ENCODE measurements around the gene CCDC117.
A peak's percentile ranks its signal among the peaks of the same experiment; 100 is the strongest.
"Not testable (repeated sequence)": the region's sequence is repeated elsewhere in the genome, so short reads cannot be mapped to it uniquely, and the experiment has no call there.

The CCDC117 gene

DNA sequence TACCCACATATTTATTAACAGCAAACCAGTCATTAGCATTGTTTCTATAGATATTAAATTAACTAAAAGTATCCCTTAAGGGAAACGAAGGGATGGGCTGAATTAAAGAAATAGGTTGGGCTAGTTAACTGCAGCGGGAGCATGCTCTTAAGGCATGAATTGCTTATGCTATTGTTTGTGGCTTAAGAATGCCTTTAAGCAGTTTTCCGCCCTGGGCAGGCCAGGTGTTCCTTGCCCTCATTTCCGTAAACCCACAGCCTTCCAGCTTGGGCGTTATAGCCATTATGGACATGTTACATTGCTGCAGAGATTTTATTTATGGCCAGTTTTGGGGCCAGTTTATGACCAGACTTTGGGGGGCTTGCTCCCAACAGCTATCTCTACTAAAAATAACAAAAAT lies 32.9 kb downstream of the CCDC117 start:
- DNase-seq = not testable (repeated sequence)

DNA sequence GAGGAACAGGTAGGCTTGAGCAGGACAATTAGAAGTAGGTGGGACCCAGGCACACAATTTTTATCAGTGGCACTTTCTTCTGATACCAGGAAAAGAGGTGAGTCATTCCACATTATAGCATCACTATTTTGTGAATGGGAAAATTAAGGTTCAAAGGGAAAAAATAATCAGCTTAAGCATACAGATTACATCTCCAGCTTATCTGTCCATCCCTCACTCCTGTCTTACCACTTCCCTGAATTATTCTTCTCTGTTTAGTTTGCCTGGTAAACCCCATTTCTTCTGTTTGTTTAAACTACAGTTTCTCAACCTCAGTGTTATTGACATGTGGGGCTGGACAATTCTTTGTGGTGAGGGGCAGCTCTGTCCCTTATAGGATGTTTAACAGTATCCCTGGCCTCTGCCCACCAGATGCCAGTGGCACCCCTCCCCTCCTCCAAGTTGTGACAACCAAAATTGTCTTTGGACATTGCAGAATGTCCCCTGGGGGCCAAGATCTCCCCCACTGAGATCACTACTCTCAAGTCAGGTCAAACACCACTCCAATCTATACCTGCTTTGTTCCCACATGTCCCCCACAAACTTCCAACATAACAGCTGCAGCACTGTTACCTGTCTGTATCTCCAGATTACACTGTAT lies 36.3 kb downstream of the CCDC117 start:
- DNase-seq = no peak

DNA sequence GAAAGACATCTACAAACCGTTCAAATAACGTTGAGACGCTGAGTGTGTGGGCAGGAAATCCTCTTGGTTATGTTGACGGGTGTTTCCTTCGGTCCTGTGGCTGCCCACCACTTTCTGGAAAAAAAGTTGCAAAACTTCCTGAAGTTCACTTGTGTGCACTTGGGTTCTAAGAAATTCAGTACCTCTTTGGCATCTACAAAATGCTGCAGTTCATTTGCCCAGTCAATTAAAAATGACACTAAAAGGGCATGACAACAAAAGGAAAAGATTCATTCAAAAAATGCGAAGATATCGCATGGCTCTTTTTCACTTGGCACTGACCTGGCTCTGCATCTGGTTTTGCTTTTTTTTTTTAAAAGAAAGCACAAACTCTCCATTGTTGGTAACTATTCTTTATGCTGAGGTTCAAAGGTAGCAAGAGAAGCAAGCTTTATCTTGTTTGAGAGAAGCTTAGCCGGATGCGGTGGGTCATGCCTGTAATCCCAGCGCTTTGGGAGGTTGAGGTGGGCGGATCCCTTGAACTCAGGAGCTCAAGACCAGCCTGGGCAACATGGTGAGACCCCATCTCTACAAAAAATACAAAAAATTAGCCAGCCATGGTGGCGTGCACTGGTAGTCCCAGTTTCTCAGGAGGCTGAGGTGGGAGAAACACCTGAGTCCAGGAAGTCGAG lies 38.5 kb downstream of the CCDC117 start:
- DNase-seq = peak; percentile 23

DNA sequence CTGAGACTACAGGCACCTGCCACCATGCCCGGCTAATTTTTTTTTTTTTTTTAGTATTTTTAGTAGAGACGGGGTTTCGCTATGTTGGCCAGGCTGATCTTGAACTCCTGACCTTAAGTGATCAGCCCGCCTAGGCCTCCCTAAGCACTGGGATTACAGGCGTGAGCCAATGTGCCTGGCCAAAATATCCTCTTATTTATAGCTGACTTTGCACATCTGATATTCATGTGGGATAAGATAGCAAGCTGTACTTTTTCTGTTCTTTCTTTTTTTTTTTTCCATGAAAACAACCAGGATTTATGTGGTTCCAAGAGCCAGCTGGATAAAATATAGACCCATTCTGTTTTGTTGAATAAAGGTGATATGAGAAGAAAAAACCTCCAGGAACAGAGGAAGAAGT lies 40.0 kb downstream of the CCDC117 start:
- no peak for DNase-seq

DNA sequence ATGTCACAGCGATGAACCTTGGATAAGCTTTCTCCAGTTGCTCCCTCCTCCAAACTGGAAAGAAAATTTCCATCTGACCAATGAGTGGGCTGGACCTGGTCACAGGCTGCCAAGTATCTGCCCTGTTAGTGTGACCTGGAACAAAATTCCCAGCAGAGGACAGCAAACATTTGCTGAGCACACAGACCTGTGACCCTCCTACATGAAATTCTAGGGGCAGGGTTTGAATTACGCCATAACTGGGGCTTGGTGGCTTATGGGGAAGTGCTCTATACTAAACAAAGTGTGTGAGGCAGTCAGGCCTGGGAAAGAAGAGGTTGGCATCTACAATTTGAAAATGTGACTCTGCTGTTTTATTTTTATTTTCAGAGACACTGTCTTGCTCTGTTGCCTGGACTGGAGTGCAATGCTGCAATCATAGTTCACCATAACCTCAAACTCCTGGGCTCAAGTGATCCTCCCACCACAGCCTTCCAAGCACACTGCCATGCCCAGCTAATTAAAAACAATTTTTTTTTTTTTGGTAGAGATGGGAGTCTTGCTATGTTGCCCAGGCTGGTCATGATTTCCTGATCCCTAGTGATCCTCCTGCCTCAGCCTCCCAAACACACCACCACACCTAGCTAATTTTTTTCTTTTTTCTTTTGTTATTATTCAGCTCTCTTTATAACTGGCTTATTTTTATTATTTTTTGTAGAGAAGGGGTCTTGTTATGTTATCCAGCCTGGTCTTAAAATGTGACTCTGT lies 41.5 kb downstream of the CCDC117 start:
- DNase-seq = no peak

DNA sequence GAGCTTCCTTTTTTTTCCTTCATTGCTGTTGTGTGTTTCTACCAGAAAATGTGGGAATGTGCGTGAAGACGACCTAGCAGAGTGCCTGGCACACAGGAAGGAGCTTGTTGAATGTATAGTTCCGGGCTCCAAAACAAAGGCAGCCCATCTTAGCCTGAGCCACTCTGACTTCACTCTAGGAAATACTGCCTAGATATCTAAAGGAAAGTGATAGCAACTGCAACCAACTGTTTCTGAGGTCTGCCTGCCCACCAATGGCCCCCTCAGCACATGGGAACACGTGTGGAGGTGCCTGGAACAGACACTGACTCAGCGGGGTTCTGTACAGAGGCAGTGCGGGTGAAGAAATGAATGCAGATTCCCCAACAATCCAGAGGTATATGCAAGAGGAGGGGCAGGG lies 42.6 kb downstream of the CCDC117 start:
- DNase-seq = no peak

DNA sequence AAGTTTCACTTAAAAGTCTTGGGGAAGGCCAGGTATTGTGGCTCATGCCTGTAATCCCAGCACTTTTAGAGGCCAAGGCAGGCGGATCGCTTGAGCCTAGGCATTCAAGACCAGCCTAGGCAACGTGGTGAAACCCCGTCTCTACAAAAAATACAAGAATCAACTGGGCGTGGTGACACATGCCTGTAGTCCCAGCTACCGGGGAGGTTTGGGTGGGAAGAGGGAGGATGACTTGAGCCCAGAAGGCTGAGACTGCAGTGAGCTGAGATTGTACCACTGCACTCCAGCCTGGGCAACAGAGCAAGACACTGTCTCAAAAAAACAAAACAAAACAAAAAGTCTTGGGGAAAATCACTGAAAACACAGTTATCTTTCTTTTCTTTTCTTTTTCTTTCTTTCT lies 43.2 kb downstream of the CCDC117 start:
- no peak for DNase-seq

DNA sequence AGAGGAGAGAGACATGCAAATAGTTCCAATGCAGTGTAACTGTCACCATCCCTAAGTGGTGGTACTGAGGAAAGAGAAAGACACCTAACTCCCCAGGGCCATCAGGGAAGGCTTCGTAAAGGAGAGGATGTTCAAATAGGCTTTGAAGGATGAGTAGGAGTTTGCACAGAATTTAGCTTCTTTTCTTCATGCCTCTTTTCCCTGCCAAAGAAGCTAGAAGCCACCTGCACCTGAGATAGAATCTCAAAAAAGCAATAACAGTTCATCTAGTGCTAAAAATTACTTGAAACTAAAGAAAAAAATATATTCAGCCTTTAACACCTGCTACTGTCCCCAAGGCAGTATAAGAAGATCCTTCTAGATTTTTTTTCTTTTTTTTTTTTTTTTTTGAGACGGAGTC lies 44.6 kb downstream of the CCDC117 start:
- no peak for DNase-seq

DNA sequence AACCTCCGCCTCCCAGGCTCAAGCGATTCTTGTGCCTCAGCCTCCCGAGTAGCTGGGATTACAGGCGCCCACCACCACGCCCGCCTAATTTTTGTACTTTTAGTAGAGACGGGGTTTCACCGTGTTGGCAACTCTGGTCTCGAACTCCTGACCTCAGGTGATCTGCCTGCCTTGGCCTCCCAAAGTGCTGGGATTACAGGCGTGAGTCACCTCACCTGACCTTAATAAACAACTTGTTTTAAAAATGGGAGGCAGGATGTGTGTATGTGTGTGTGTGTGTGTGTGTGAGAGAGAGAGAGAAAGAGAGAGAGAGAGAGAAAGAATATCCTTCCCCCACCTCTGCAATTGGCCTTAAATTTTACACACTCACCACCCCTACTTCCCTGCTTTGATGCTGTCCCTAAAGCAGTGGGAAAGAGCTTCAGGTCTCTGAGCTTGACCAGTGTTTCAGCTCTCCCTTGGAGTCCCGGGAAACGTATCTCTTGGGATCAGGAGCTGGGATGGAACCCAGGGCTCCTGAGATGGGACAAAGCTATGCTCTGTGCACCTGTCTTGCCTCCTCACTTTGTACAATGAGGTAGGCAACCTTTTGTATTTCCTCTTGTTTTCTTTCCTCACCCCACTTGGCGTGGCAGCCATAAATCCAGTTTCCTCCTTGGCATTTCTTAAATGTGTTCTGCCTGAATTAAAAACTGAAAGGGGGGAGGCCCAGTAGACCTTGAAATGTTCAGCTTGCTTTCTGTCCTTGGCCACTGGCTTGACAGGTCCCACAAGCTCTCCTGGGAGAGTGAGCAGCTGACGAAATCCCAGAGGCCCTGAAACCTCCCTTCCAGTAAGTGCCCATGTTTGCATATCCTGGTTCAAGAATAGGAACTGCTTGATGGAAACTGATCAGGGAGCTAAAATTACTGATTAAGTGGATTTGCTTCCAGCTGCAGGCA lies 45.7 kb downstream of the CCDC117 start:
- DNase-seq = no peak

DNA sequence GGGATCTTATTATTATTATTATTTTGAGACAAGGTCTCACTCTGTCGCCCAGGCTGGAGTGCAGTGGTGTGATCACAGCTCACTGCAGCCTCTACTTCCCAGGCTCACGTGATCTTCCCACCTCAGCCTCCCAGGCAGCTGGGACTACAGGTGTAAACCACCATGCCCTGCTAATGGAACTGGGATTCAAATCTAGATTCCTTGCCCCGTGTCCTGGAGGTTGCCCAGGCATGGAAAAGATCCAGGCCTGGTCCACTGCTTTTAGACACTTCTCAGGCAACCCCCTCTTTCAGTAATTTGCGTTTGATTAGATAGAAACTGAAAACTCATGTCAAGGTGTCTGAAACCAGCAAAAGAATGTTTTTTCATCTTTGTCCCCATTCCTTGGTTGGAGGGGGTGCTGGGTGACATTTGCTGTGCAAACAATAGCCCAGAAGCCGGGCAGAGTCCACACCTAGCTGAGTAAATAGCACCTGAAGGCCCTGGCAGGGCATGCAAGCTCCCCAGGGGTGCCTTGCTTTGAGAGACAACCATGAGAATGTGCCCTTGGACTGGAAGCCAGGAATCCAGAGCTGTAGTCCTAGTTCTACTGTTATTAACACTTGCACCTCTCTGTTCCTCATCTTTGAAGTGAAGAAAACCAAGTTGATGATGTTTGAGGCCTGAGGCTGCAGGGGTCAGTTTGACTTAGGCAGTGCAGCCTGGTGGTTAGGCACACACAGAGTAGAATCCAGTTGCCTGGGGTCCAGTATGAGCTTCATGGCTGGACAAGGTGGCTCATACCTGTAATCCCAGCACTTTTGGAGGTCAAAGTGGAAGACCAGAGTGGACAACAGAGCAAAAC lies 47.0 kb downstream of the CCDC117 start:
- no peak for DNase-seq

DNA sequence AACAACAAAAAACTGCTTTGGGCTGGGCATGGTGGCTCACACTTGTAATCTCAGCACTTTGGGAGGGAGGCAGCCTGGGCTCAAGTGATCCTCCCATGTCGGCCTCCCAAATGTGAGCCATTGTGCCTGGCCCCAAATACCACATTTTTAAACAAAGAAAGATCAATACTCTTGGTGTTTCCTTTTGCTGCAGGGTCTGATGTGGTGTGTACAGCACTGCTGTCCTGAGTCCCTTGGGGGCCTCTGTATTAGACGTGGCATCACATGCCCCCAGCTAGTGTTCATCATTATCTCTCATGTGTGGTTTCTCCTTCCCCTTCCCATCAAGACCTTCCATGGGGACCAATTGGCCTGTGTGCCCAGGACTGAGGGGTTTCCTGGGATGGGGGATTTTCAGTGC lies 48.4 kb downstream of the CCDC117 start:
- no peak for DNase-seq

DNA sequence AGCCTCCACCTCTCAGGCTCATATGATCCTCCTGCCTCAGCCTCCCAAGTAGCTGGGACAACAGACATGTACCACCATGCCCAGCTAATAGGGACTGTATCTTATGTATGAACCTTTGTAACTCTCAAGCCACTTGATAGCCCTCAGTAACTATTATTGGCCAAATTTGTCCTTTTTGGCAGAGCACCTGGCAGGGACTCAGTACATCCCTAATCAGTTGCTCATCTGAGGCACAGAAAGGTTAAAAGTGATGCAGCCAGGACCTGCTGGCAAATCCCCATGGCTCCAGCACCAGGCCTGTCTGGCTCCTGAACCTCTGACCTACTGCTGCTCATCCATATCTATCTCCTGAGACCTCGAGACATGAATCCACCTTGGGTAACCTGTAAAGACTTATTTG lies 49.0 kb downstream of the CCDC117 start:
- DNase-seq = no peak

DNA sequence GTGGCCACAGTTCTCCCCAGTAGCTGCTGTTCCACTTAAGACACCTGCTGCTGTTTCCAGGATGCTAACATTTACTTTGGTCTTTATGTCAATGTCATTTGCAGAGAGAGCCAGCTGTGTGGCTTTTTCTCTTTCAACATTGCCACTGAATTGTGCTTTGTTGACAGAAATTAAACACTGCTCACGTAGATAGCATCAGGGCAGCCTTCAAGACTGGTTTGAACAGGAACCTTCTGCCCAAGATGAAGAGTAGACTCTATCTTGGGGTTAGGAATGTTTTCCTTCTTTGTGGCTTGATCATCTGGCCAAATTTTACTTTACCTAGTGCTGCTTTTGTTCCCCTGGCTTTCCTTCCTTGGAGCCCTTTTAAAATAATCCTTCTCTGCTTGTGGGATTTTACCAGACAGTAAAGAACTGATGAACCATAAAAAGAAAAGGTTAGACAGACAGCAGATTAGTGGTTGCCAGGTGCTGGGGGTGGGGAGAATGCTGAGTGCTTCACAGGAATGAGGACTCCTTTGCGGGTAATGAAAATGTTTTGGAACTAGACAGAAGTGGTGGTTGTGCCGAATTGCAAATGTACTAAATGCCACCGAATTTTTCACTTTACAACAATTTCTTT lies 50.5 kb downstream of the CCDC117 start:
- no peak for DNase-seq

DNA sequence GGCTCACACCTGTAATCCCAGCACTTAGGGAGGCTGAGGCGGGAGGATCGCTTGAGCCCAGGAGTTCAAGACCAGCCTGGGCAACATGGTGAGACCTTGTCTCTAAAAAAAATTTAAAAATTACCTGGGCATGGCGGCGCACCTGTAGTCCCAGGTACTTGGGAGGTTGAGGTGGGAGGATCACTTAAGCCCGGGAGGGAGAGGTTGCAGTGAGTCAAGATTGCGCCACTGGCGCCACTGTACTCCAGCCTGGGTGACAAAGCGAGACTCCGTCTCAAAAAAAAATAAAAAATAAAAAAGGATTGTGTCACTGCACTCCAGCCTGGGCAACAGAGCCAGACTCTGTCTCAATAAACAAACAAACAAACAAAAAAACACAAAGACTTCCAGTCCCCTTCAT lies 52.0 kb downstream of the CCDC117 start:
- DNase-seq = not testable (repeated sequence)

DNA sequence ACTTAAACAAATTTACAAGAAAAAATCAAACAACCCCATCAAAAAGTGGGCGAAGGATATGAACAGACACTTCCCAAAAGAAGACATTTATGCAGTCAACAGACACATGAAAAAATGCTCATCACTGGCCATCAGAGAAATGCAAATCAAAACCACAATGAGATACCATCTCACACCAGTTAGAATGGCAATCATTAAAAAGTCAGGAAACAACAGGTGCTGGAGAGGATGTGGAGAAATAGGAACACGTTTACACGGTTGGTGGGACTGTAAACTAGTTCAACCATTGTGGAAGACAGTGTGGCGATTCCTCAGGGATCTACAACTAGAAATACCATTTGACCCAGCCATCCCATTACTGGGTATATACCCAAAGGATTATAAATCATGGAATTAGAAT lies 53.9 kb downstream of the CCDC117 start:
- DNase-seq = not testable (repeated sequence)

DNA sequence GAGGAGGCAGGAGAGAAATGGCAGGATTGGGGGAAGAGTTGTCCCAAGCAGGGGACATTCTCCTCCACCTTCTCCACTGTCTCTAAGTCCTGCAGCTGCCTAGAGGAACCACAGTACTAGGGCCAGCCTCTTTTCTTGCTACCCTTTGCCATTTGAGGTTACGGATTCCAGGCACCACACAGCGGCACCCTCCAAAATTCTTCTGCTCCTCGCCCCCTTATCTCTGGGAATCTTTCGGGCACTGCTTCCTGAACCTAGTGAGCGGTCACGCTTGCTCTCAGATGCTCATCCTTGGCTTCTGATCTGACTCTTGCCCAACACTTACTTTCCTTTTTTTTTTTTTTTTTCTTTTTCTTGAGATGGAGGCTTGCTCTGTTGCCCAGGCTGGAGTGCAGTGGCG lies 54.4 kb downstream of the CCDC117 start:
- no peak for DNase-seq

DNA sequence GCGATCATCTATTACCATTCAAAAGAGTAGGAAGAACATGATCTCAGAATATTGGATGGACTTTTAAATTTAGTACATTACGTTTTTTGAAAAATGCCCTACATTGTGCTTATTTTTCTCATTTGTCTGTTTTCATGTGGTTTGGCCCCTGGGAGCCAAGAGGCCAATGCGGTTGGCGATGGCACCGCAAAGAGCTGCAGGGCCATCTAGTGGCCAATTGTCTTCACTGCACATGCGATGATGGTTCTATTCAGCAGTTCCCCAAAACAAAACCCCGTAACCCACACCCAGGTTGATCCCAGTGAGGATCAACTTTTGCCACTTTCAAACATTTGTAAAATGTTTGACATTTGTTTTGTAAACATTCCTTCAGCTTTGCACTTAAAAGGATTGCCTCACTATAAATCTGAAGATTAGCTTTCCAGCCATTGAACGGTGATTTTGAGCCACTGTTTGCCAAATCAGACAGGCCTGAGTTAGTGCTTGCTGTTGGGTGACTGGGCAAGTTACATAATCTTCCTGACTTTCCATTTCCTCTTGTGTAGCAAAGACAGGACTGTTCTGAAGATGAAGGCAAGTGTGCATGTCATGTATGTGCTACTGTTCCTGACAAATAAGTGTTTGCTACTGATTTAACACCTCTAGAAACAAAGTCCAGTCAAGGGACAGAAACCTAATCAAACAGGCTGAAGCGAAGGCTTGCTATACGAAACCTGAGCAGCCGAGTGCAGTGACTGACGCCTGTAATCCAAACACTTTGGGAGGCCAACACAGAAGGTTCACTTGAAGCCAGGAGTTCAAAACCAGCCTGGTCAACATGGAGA lies 57.1 kb downstream of the CCDC117 start:
- DNase-seq = peak; percentile 21

DNA sequence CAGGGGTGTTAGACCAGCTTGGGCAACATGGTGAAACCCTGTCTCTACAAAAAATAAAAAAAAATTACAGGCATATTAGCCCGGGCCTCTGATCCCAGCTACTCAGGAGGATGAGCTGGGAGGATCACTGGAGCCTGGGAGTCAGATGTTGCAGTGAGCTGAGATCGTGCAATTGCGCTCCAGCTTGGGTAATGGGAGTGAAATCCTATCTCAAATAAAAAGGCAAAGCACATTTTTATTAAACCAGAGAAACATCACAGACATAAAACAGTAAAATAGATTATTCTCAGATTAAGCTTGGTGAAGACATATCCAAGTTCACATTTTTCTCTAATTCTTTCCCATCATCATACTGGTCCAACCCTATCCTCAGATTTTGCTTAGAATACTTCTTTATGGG lies 57.9 kb downstream of the CCDC117 start:
- DNase-seq = no peak

DNA sequence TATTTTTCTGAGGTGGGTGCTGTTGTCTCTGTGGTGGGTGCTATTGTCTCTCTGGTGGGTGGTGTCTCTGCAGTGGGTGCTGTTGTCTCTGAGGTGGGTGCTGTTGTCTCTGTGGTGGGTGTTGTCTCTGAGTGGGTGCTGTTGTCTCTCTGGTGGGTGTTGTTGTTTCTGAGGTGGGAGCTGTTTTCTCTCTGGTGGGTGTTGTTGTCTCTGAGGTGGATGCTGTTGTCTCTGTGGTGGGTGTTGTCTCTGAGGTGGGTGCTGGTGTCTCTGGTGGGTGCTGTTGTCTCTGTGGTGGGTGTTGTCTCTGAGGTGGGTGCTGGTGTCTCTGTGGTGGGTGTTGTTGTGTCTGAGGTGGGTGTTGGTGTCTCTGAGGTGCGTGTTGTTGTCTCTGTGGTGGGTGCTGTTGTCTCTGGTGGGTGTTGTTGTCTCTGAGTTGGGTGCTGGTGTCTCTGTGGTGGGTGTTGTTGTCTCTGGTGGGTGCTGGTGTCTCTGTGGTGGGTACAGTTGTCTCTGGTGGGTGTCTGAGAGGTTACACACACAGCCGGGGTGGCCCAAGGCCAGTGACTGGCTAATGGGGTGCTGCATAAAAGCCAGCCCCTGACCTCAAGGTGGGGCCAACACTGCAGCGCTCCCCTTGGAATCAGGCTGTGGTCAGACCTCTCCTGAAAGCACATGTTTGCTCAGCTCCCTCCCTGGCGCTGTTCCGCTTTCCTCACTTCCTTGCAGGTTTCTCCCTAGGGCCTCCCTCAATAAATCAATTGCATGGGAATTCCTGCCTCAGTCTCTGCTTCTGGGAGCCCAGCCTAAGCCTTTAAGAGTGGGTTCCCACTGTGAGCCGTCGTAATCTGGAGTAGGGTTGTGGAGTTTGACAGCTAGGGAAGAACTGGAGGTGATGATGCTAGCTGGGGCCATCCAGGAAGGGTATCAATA lies 58.9 kb downstream of the CCDC117 start:
- no peak for DNase-seq

DNA sequence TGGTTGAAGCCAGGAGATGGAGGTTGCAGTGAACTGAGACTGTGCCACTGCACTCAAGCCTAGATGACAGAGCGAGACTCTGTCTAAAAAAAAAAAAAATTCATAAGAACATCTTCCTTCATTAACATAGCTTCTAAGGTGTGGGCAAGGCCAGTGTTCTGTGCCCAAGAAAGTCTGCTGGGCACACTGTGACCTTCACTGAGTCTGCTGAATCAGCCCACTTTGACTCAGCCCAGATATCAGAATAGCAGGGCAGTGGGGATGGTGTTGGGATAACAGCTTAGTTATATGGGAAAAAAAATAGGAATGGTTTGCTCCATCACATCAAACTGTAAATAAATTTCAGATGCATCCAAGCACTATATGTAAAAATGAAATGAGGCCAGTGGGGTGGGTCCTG lies 60.2 kb downstream of the CCDC117 start:
- DNase-seq = no peak

Data from NK-92 treated with Interleukin-12 subunit alpha and Interleukin-12 subunit beta, amount 100 ng/mL, for 24 hours (cell line).